Colonic mucosa (tissue), 4 donors: ENCODE data around the gene CYGB. TPM values are rescaled to one million over a fixed set of nuclear protein-coding genes. Genes with fewer than 3 reads are reported as not detected.

Source experiments
- DNase-seq: peaks from one replicate; pipeline ENCODE4 v3.0.0-alpha.2; 2020
- H3K27ac ChIP-seq: fragments of 200-600 bp; one replicate; pipeline ENCODE4 v1.8.0; 2021
- H3K27me3 ChIP-seq: fragments of 200-600 bp; one replicate; pipeline ENCODE4 v1.8.0; 2021
- H3K36me3 ChIP-seq: fragments of 200-600 bp; one replicate; pipeline ENCODE4 v1.8.0; 2021
- H3K4me1 ChIP-seq: fragments of 200-600 bp; one replicate; pipeline ENCODE4 v1.8.0; 2021; ENCODE audit warnings: mild to moderate bottlenecking
- H3K4me3 ChIP-seq: fragments of 200-600 bp; one replicate; pipeline ENCODE4 v1.8.0; 2021
- H3K9ac ChIP-seq, 2 donors: one replicate each; pipeline ENCODE4 v1.7.0; 2013; ENCODE audit warnings: control low read depth in 2 of 2, low read depth in 2 of 2, low read length in 2 of 2
- H3K9me3 ChIP-seq: fragments of 200-600 bp; one replicate; pipeline ENCODE4 v1.8.0; 2021
- intact Hi-C: fragments of 100-400 bp; cut with DNase I; formaldehyde crosslinking; loops from one replicate; pipeline ENCODE4 v1.14.1; 2022
- total RNA-seq, 2 donors: library from RNA; stranded (reverse); fragmentation: NEBNext Ultra II Directional in 1 of 2; extraction: Animal tissue kit (Norgen Biotek cat#: 25700) in 1 of 2; gene quantifications; one replicate each; pipeline ENCODE4 v1.2.1, GENCODE V29; 2021
- TF ChIP-seq, protein P1 (sequence below): fragments of 200-600 bp; IDR thresholded peaks from one replicate; pipeline ENCODE4 v1.8.0; 2022; ENCODE audit warnings: antibody characterized with exemption, mild to moderate bottlenecking
- donor health status: healthy.
- donor health status: DM: no; HTN: no; CAD: no.
- donor health status: DM: no; HTN: no; CAD: no.

CYGB gene
- total RNA-seq, 2 donors from 2014 or later = 4.7 to 9.9 TPM

DNA sequence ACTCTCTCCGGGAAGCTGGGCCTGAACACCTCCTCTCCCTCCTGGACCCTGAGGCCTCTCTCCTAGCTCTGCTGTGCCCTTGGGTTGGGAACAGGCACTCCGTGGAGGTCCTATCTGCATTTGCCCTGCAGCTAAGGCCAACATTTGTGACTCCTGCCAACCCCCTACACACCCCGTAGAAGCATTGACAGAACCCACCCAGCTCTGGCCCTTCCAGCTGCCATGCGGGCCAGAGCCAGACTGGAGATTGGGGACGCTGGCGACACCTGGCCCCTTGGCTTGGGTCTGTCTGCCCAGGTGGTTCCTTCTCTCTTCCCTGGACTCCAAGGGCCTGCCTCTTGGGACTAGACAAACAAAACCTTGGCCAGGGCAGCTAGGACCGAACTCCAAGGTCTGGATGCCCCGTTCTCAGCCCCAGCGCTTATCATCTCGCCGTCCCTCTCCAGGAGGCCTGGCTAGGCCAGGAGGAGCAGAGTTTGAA is 35.6 kb downstream of the CYGB start:
- H3K4me1 ChIP-seq = peaks cover 23% of the 10 kb centered on the region
- H3K9me3 ChIP-seq = no peaks in the 10 kb centered on the region
- no peaks in the 10 kb centered on the region for H3K36me3 ChIP-seq
- TF ChIP-seq, protein P1, sequence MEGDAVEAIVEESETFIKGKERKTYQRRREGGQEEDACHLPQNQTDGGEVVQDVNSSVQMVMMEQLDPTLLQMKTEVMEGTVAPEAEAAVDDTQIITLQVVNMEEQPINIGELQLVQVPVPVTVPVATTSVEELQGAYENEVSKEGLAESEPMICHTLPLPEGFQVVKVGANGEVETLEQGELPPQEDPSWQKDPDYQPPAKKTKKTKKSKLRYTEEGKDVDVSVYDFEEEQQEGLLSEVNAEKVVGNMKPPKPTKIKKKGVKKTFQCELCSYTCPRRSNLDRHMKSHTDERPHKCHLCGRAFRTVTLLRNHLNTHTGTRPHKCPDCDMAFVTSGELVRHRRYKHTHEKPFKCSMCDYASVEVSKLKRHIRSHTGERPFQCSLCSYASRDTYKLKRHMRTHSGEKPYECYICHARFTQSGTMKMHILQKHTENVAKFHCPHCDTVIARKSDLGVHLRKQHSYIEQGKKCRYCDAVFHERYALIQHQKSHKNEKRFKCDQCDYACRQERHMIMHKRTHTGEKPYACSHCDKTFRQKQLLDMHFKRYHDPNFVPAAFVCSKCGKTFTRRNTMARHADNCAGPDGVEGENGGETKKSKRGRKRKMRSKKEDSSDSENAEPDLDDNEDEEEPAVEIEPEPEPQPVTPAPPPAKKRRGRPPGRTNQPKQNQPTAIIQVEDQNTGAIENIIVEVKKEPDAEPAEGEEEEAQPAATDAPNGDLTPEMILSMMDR = no peak
- DNase-seq = no peak
- intact Hi-C loops = loop anchor here (10.0 kb wide), 1 partner anchor 197 kb away; the partner anchor contains the start of gene QRICH2
- H3K9ac ChIP-seq = peak overlapping the region; percentile 7 to 83
- peak overlapping the region; percentile 69 for H3K27ac ChIP-seq
- H3K4me3 ChIP-seq = peak overlapping the region; percentile 74
- H3K27me3 ChIP-seq = no peaks in the 10 kb centered on the region

DNA sequence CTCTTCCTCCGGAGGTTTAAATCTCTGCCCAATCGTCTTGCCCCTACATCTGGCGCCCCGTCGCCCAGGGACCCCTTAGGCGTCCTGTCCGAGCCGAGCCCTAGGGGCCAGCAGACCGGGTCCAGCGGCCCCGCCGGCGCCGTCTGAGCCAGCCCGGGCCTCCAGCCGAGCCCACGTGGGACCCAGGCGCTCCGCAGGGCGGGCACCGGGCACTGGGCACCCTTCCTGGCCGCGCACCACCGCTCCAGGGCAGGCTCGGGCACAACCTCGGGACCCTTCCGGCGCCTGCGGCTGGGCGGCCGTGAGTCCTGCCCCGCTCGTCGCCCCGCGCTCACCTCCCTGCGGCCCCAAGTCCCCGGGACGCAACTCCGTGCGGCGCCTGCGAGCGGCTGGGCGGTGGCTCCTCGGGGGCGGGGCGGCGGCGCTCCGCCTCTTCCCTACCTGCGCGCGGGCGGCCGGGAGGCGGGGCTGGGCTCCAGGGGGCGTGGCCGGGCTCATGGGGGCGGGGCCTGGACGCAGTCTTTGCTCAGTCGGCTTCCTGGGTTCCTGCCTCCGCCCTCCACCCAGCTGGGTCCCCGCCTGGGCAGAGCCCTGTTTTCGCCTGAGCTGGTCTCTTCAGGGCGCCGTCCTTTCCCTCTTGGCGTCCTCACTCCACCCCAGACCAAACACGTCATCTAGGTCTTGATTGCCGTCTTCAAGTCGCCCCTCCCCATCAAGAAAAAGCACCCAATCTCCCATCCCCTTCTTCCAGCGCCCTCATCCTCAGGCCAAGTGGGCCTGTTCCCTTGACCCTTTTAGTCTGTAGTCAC is 36.3 kb downstream of the CYGB start, which contains the start of gene RHBDF2:
Gene RHBDF2 (minus strand): TSS at position 406 of the 809 bp plus-strand sequence. CDS start 19,899 bp downstream, outside the sequence.
- DNase-seq = peak; percentile 96
- Histone ChIP-seq H3K27me3 (no peaks in the 10 kb centered on the region), H3K4me3 (peak within 1 kb of the TSS; percentile 74), H3K36me3 (no peaks in the 10 kb centered on the region), H3K9me3 (no peaks in the 10 kb centered on the region), H3K4me1 (peaks cover 21% of the 10 kb centered on the region), H3K27ac (peak within 1 kb of the TSS; percentile 69), H3K9ac (peak within 1 kb of the TSS; percentile 75 to 83)
- intact Hi-C loops = loop anchor here (10.0 kb wide), 1 partner anchor 196 kb away; the partner anchor contains the start of gene QRICH2
- TF ChIP-seq, protein P1 = no peak

- intact Hi-C loops = loop anchor here (10.0 kb wide), 1 partner anchor 196 kb away; the partner anchor contains the start of gene QRICH2
- TF ChIP-seq, protein P1 = no peak
- peak overlapping the region; percentile 74 for H3K4me3 ChIP-seq
- no peaks in the 10 kb centered on the region for H3K27me3 ChIP-seq
- H3K36me3 ChIP-seq = no peaks in the 10 kb centered on the region
- DNase-seq = no peak
- H3K27ac ChIP-seq = peak overlapping the region; percentile 69
- H3K4me1 ChIP-seq = peaks cover 21% of the 10 kb centered on the region
- no peaks in the 10 kb centered on the region for H3K9me3 ChIP-seq
- peak overlapping the region; percentile 75 to 83 for H3K9ac ChIP-seq
Measured at GRCh38 chr17:76500747-76501017, 36.8 kb downstream of the CYGB start.

DNA sequence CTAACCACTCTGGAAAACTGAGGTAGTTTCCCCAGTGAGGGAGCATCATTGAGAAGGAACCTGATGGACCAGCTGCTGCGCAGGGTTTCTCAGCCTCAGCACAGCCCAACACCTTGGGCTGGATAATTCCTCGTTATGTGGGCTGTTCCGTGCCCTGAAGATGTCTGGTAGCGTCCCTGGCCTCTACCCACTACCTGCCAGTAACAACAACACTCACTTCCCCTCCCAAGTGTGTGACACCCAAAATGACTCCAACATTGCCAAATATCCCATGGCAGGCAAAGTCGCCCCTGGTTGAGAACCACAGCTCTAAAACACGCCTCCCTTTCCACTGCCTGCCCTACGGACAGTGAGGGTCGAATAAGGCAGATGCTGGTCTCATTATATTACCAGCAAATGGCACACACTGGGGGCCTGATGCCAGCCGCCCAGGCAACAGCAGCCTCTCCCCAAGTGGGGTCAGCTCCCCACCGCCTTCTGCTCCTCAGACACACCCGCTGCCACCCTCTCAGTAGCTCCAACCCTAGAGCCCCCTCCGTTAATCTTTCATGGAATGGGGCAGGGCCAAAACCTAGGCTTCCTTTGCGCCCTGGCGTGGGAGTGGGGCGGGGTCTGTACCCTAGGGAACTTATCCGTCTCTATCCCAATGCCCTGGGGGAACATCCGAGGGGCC is 37.3 kb downstream of the CYGB start:
- Histone ChIP-seq H3K27ac (peak overlapping the region; percentile 26), H3K4me1 (peaks cover 21% of the 10 kb centered on the region), H3K4me3 (peak overlapping the region; percentile 74), H3K9me3 (no peaks in the 10 kb centered on the region), H3K9ac (peak overlapping the region; percentile 75 to 83), H3K36me3 (no peaks in the 10 kb centered on the region), H3K27me3 (no peaks in the 10 kb centered on the region)
- intact Hi-C loops = loop anchor here (10.0 kb wide), 1 partner anchor 195 kb away; the partner anchor contains the start of gene QRICH2
- DNase-seq = no peak
- TF ChIP-seq, protein P1 = no peak

GRCh38 chr17:76499267-76499667 is 38.2 kb downstream of the CYGB start:
- intact Hi-C loops = no loop called here
- Histone ChIP-seq H3K36me3 (no peaks in the 10 kb centered on the region), H3K9me3 (no peaks in the 10 kb centered on the region), H3K27me3 (no peaks in the 10 kb centered on the region), H3K4me3 (peak overlapping the region; percentile 74), H3K27ac (peak overlapping the region; percentile 26), H3K9ac (peak overlapping the region in 1 of 2 donors; percentile 51), H3K4me1 (peaks cover 21% of the 10 kb centered on the region)
- no peak for DNase-seq
- TF ChIP-seq, protein P1 = no peak
